ENCODE results near the gene EEPD1.

EEPD1 gene

DNA sequence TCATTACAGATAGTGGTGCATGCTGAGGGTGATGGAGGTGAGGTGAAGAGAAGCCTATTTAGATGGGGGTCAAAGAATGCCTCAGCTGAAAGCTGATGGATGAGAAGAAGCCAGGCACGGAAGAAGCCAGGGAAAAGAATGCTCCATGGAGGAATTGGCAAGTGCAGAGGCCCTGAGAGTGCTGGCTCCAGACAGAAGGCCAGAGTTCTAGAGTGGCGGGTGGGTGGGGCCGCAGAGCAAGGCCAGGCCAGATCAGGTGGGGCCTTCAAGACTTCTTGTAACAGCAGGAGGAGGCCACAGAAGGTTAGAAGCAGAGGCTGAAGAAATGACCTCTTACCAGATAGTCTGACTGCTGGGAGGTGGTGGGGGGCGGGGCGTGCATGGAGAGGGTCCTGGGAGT is 7.3 kb downstream of the EEPD1 start:
- Histone ChIP-seq H3K9ac (ENCODE audit: low read depth, low read length) (no peak overlapping the region), H3K4me3 (ENCODE audit: low read length) (no peak overlapping the region), H3K27me3 (ENCODE audit: insufficient read depth, low read length) (peaks cover 72% of the 10 kb centered on the region), H3K4me1 (ENCODE audit: insufficient read depth, low read length) (peaks cover 7% of the 10 kb centered on the region; the same call in 1 of the 2 replicates), H3K9me3 (ENCODE audit: insufficient read depth, low read depth, low read length) (no peaks in the 10 kb centered on the region), H3K27ac (ENCODE audit: low read length) (no peak overlapping the region), H3K36me3 (ENCODE audit: insufficient read depth, low read depth, low read length) (no peaks in the 10 kb centered on the region)

- no peaks in the 10 kb centered on the region for H3K36me3 ChIP-seq (ENCODE audit: insufficient read depth, low read depth, low read length)
- no peak overlapping the region for H3K9ac ChIP-seq (ENCODE audit: low read depth, low read length)
- H3K9me3 ChIP-seq (ENCODE audit: insufficient read depth, low read depth, low read length), result no peaks in the 10 kb centered on the region
- H3K27me3 ChIP-seq (ENCODE audit: insufficient read depth, low read length), result peaks cover 56% of the 10 kb centered on the region
- H3K4me1 ChIP-seq (ENCODE audit: insufficient read depth, low read length), result peaks cover 12% of the 10 kb centered on the region; the same call in 1 of the 2 replicates
- no peak overlapping the region for H3K4me3 ChIP-seq (ENCODE audit: low read length)
- H3K27ac ChIP-seq (ENCODE audit: low read length), result no peak overlapping the region
Observed at GRCh38 chr7:36161996-36162395, 8.9 kb downstream of the EEPD1 start.

- no peak overlapping the region for H3K27ac ChIP-seq (ENCODE audit: low read length)
Observed at GRCh38 chr7:36165059-36165458, 12.0 kb downstream of the EEPD1 start.

GRCh38 chr7:36165802-36166201 is 12.7 kb downstream of the EEPD1 start:
- H3K27ac ChIP-seq (ENCODE audit: low read length), result no peak overlapping the region
- no peaks in the 10 kb centered on the region for H3K36me3 ChIP-seq (ENCODE audit: insufficient read depth, low read depth, low read length)
- peaks cover 19% of the 10 kb centered on the region for H3K27me3 ChIP-seq (ENCODE audit: insufficient read depth, low read length)
- H3K4me1 ChIP-seq (ENCODE audit: insufficient read depth, low read length), result peaks cover 12% of the 10 kb centered on the region; the same call in 1 of the 2 replicates
- H3K9me3 ChIP-seq (ENCODE audit: insufficient read depth, low read depth, low read length), result no peaks in the 10 kb centered on the region
- H3K4me3 ChIP-seq (ENCODE audit: low read length), result no peak overlapping the region
- H3K9ac ChIP-seq (ENCODE audit: low read depth, low read length), result no peak overlapping the region

More at GRCh38 chr7:36165059-36165458, 12.0 kb downstream of the EEPD1 start:
- Histone ChIP-seq H3K27me3 (ENCODE audit: insufficient read depth, low read length) (peaks cover 26% of the 10 kb centered on the region), H3K4me1 (ENCODE audit: insufficient read depth, low read length) (peaks cover 12% of the 10 kb centered on the region; the same call in 1 of the 2 replicates), H3K4me3 (ENCODE audit: low read length) (no peak overlapping the region), H3K9ac (ENCODE audit: low read depth, low read length) (no peak overlapping the region), H3K9me3 (ENCODE audit: insufficient read depth, low read depth, low read length) (no peaks in the 10 kb centered on the region), H3K36me3 (ENCODE audit: insufficient read depth, low read depth, low read length) (no peaks in the 10 kb centered on the region)

DNA sequence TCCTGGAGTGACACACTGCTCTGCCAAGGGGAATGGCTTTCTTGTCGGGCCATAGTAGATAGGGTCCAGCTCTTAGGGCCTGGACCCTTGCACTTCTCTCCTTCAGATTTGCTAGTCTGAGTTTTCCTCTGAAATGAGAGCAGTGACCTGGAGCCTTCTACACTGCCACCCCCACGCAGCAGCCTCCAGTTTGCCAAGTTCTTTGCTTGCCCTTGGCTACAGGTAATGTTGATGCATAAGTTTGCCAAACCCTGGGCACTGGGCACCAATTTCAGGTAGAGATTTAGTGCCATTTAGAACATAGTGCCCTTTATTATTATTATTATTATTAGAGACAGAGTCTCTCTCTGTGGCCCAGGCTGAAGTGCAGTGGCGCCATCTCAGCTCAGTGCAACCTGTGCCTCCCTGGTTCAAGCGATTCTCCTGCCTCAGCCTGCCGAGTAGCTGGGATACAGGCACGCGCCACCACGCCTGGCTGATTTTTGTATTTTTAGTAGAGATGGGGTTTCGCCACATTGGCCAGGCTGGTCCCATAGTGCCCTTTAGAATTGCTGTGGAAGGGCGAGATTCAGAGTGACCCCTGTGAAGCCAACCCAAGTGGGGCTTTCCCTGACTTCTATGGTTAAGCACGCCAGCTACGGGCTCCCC is 14.5 kb downstream of the EEPD1 start:
- no peak overlapping the region for H3K27ac ChIP-seq (ENCODE audit: low read length)
- H3K4me3 ChIP-seq (ENCODE audit: low read length), result no peak overlapping the region
- H3K36me3 ChIP-seq (ENCODE audit: insufficient read depth, low read depth, low read length), result no peaks in the 10 kb centered on the region
- H3K9me3 ChIP-seq (ENCODE audit: insufficient read depth, low read depth, low read length), result no peaks in the 10 kb centered on the region
- H3K9ac ChIP-seq (ENCODE audit: low read depth, low read length), result no peak overlapping the region
- H3K27me3 ChIP-seq (ENCODE audit: insufficient read depth, low read length), result peaks cover 10% of the 10 kb centered on the region
- H3K4me1 ChIP-seq (ENCODE audit: insufficient read depth, low read length), result peaks cover 12% of the 10 kb centered on the region; the same call in 1 of the 2 replicates

DNA sequence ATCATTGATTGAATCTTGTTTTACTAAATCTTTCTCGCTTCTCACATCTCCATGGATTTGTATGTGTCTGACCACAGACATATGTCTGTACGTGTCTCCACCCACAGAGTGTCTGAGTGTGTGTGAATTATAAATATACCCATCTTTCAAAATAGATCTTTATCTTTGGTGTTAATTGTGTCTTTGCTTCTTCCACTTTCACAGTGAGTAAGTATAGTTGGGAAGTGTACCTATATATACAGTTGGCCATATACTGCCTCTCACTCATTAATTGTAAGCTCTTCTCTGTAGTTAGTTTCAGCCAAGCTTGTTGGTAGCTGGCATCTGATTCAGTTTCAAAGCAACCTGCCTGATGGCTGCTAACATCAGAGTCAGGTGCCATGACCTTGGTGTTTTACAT is 18.4 kb downstream of the EEPD1 start:
- Histone ChIP-seq H3K9me3 (ENCODE audit: insufficient read depth, low read depth, low read length) (no peaks in the 10 kb centered on the region), H3K27ac (ENCODE audit: low read length) (no peak overlapping the region), H3K27me3 (ENCODE audit: insufficient read depth, low read length) (no peaks in the 10 kb centered on the region), H3K36me3 (ENCODE audit: insufficient read depth, low read depth, low read length) (no peaks in the 10 kb centered on the region), H3K9ac (ENCODE audit: low read depth, low read length) (no peak overlapping the region), H3K4me3 (ENCODE audit: low read length) (no peak overlapping the region), H3K4me1 (ENCODE audit: insufficient read depth, low read length) (peaks cover 5% of the 10 kb centered on the region; the same call in 1 of the 2 replicates)

GRCh38 chr7:36175886-36176285 is 22.8 kb downstream of the EEPD1 start:
- no peaks in the 10 kb centered on the region for H3K9me3 ChIP-seq (ENCODE audit: insufficient read depth, low read depth, low read length)
- no peak overlapping the region for H3K27ac ChIP-seq (ENCODE audit: low read length)
- H3K27me3 ChIP-seq (ENCODE audit: insufficient read depth, low read length), result no peaks in the 10 kb centered on the region
- no peak overlapping the region for H3K9ac ChIP-seq (ENCODE audit: low read depth, low read length)
- H3K4me1 ChIP-seq (ENCODE audit: insufficient read depth, low read length), result no peaks in the 10 kb centered on the region
- H3K36me3 ChIP-seq (ENCODE audit: insufficient read depth, low read depth, low read length), result no peaks in the 10 kb centered on the region
- H3K4me3 ChIP-seq (ENCODE audit: low read length), result no peak overlapping the region

- H3K9ac ChIP-seq (ENCODE audit: low read depth, low read length), result no peak overlapping the region
- no peak overlapping the region for H3K27ac ChIP-seq (ENCODE audit: low read length)
- H3K9me3 ChIP-seq (ENCODE audit: insufficient read depth, low read depth, low read length), result no peaks in the 10 kb centered on the region
- H3K4me1 ChIP-seq (ENCODE audit: insufficient read depth, low read length), result no peaks in the 10 kb centered on the region
- no peaks in the 10 kb centered on the region for H3K36me3 ChIP-seq (ENCODE audit: insufficient read depth, low read depth, low read length)
- H3K4me3 ChIP-seq (ENCODE audit: low read length), result no peak overlapping the region
- H3K27me3 ChIP-seq (ENCODE audit: insufficient read depth, low read length), result no peaks in the 10 kb centered on the region
Observed at GRCh38 chr7:36176697-36177096, 23.6 kb downstream of the EEPD1 start.

GRCh38 chr7:36180121-36180520 is 27.1 kb downstream of the EEPD1 start:
- no peaks in the 10 kb centered on the region for H3K4me1 ChIP-seq (ENCODE audit: insufficient read depth, low read length)

GRCh38 chr7:36181668-36182067 is 28.6 kb downstream of the EEPD1 start:
- no peak overlapping the region for H3K27ac ChIP-seq (ENCODE audit: low read length)
- no peaks in the 10 kb centered on the region for H3K4me1 ChIP-seq (ENCODE audit: insufficient read depth, low read length)
- no peak overlapping the region for H3K4me3 ChIP-seq (ENCODE audit: low read length)
- H3K9me3 ChIP-seq (ENCODE audit: insufficient read depth, low read depth, low read length), result no peaks in the 10 kb centered on the region
- no peaks in the 10 kb centered on the region for H3K27me3 ChIP-seq (ENCODE audit: insufficient read depth, low read length)
- no peaks in the 10 kb centered on the region for H3K36me3 ChIP-seq (ENCODE audit: insufficient read depth, low read depth, low read length)
- H3K9ac ChIP-seq (ENCODE audit: low read depth, low read length), result no peak overlapping the region

More at GRCh38 chr7:36180121-36180520, 27.1 kb downstream of the EEPD1 start:
- Histone ChIP-seq H3K9me3 (ENCODE audit: insufficient read depth, low read depth, low read length) (no peaks in the 10 kb centered on the region), H3K9ac (ENCODE audit: low read depth, low read length) (no peak overlapping the region), H3K27me3 (ENCODE audit: insufficient read depth, low read length) (no peaks in the 10 kb centered on the region), H3K4me3 (ENCODE audit: low read length) (no peak overlapping the region), H3K27ac (ENCODE audit: low read length) (no peak overlapping the region), H3K36me3 (ENCODE audit: insufficient read depth, low read depth, low read length) (no peaks in the 10 kb centered on the region)

GRCh38 chr7:36182854-36183604 is 30.0 kb downstream of the EEPD1 start:
- Histone ChIP-seq H3K27me3 (ENCODE audit: insufficient read depth, low read length) (no peaks in the 10 kb centered on the region), H3K9me3 (ENCODE audit: insufficient read depth, low read depth, low read length) (no peaks in the 10 kb centered on the region), H3K4me1 (ENCODE audit: insufficient read depth, low read length) (no peaks in the 10 kb centered on the region), H3K9ac (ENCODE audit: low read depth, low read length) (no peak overlapping the region), H3K27ac (ENCODE audit: low read length) (no peak overlapping the region), H3K4me3 (ENCODE audit: low read length) (no peak overlapping the region), H3K36me3 (ENCODE audit: insufficient read depth, low read depth, low read length) (no peaks in the 10 kb centered on the region)

GRCh38 chr7:36185092-36185491 is 32.0 kb downstream of the EEPD1 start:
- H3K4me3 ChIP-seq (ENCODE audit: low read length), result no peak overlapping the region
- H3K27me3 ChIP-seq (ENCODE audit: insufficient read depth, low read length), result no peaks in the 10 kb centered on the region
- H3K9me3 ChIP-seq (ENCODE audit: insufficient read depth, low read depth, low read length), result no peaks in the 10 kb centered on the region
- H3K36me3 ChIP-seq (ENCODE audit: insufficient read depth, low read depth, low read length), result no peaks in the 10 kb centered on the region
- no peak overlapping the region for H3K27ac ChIP-seq (ENCODE audit: low read length)
- H3K4me1 ChIP-seq (ENCODE audit: insufficient read depth, low read length), result no peaks in the 10 kb centered on the region
- H3K9ac ChIP-seq (ENCODE audit: low read depth, low read length), result no peak overlapping the region
